Activated naive CD4-positive, alpha-beta T cell treated with anti-CD3 and anti-CD28 coated beads for 36 hours (primary cell): ENCODE results near the gene ACTL6B. TPM values are rescaled to one million over a fixed set of nuclear protein-coding genes. Genes with fewer than 3 reads are reported as not detected.
A peak's percentile ranks its signal among the peaks of the same experiment; 100 is the strongest.
"Not testable (repeated sequence)": the region's sequence is repeated elsewhere in the genome, so short reads cannot be mapped to it uniquely, and the experiment has no call there.

Experiments used
- CTCF ChIA-PET: fragments of 350-600 bp; sonication (Branson Sonifier 250); formaldehyde crosslinking; loops from one replicate; lab custom pipeline; 2021; ENCODE audit warnings: antibody characterized with exemption; lab: Charles Lee
- DNase-seq: peaks from one replicate; pipeline ENCODE4 v3.0.0-alpha.2; 2020
- H3K27ac Mint-ChIP-seq: one replicate; pipeline ENCODE4 v1.8.0; 2021; ENCODE audit warnings: mild to moderate bottlenecking, mixed read lengths
- H3K27me3 Mint-ChIP-seq: one replicate; pipeline ENCODE4 v1.8.0; 2021; ENCODE audit warnings: low read depth, mixed read lengths
- H3K36me3 Mint-ChIP-seq: one replicate; pipeline ENCODE4 v1.8.0; 2021; ENCODE audit warnings: low read depth, mixed read lengths
- H3K4me1 Mint-ChIP-seq: one replicate; pipeline ENCODE4 v1.8.0; 2021; ENCODE audit warnings: low read depth, mixed read lengths
- H3K4me3 Mint-ChIP-seq: one replicate; pipeline ENCODE4 v1.8.0; 2021; ENCODE audit warnings: mild to moderate bottlenecking, moderate library complexity, mixed read lengths
- H3K9me3 Mint-ChIP-seq: one replicate; pipeline ENCODE4 v1.8.0; 2021; ENCODE audit warnings: mixed read lengths
- intact Hi-C: fragments of 100-400 bp; cut with micrococcal nuclease; formaldehyde crosslinking; loops from one replicate; pipeline ENCODE4 v1.15.1; 2023
- total RNA-seq, 2 experiments: library from RNA; stranded (reverse); gene quantifications; one replicate each; pipeline ENCODE4 v1.2.3, GENCODE V29; 2021

ACTL6B gene
- total RNA-seq, 2 experiments from 2014 or later: not detected

GRCh38 chr7:100667331-100668068 lies 11.3 kb upstream of the ACTL6B start:
- Mint-ChIP-seq H3K36me3 (no peaks in the 10 kb centered on the region), H3K4me3 (no peak overlapping the region), H3K9me3 (no peaks in the 10 kb centered on the region), H3K27ac (no peak overlapping the region), H3K27me3 (no peaks in the 10 kb centered on the region), H3K4me1 (peaks cover under 1% of the 10 kb centered on the region)
- DNase-seq: no peak
- intact Hi-C loops: no loop called here
- CTCF ChIA-PET: no interaction called here

- H3K4me1 Mint-ChIP-seq: no peaks in the 10 kb centered on the region
- H3K9me3 Mint-ChIP-seq: no peaks in the 10 kb centered on the region
- CTCF ChIA-PET: interaction anchor here (1.4 to 1.5 kb wide), 2 partner anchors 27 to 33 kb away, joined by 3 to 5 read pairs; no protein-coding TSS in a partner anchor
- intact Hi-C loops: no loop called here
- no peaks in the 10 kb centered on the region for H3K36me3 Mint-ChIP-seq
- H3K4me3 Mint-ChIP-seq: no peak overlapping the region
- no peaks in the 10 kb centered on the region for H3K27me3 Mint-ChIP-seq
- no peak overlapping the region for H3K27ac Mint-ChIP-seq
- DNase-seq: no peak
Observed at GRCh38 chr7:100665168-100665726, 9.0 kb upstream of the ACTL6B start.

DNA sequence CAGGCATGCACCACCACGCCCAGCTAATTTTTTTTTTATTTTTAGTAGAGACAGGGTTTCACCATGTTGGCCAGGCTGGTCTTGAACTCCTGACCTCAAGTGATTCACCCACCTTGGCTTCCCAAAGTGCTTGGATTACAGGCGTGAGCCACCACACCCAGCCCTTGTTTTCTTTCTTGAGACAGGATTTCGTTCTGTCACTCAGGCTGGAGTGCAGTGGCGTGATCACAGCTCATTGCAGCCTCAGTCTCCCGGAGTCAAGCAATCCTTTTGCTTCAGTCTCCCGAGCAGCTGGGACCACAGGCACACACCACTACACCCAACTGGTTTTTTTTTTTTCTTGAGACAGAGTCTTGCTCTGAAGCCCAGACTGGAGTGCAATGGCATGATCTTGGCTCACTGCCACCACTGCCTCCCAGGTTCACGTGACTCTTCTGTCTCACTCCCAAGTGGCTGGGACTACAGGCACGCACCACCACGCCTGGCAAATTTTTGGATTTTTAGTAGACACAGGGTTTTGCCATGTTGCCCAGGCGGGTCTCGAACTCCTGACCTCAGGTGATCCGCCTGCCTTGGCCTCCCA lies 6.0 kb upstream of the ACTL6B start:
- H3K4me1 Mint-ChIP-seq, H3K27ac Mint-ChIP-seq, H3K36me3 Mint-ChIP-seq, H3K9me3 Mint-ChIP-seq, H3K27me3 Mint-ChIP-seq, intact Hi-C loops, CTCF ChIA-PET, DNase-seq, H3K4me3 Mint-ChIP-seq: not testable (repeated sequence)

GRCh38 chr7:100654908-100655831 lies 1.1 kb downstream of the ACTL6B start:
- H3K27me3 Mint-ChIP-seq: peaks cover 29% of the 10 kb centered on the region
- no peaks in the 10 kb centered on the region for H3K36me3 Mint-ChIP-seq
- H3K9me3 Mint-ChIP-seq: no peaks in the 10 kb centered on the region
- intact Hi-C loops: no loop called here
- H3K27ac Mint-ChIP-seq: no peak overlapping the region
- H3K4me3 Mint-ChIP-seq: no peak overlapping the region
- H3K4me1 Mint-ChIP-seq: peaks cover 1% of the 10 kb centered on the region
- DNase-seq: no peak
- CTCF ChIA-PET: interaction anchor here (0.6 kb wide), 2 partner anchors 12 to 14 kb away, joined by 3 read pairs; no protein-coding TSS in a partner anchor

DNA sequence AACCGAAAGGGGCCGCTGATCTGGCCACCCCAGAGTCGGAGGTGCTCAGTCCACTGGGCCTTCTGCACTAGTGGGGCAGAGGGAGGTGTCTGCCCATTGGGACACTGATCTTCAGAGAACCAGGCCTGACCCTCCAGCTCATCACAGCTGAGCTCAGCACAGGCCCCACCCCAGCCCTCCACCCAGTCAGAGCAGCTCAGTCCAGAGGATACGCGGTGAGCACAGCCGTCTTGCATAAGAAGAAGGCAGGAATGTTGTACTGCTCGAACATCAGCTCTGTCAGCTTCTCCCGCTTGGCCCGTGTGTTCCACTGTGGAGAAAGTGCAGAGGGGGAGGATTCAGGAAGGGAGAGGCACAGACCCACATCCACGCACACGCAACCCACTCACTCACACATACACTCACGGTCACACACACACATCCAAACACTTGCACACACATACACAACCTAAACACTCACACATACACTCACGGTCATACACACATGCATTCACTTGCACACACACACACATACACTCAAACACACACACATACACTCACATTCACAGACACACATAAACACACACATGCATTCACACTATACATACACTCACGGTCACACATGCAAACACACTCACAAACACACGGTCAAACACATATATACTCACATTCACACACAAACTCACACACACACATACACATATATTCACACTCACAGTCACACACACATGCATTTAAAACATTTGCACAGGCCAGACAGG lies 6.3 kb downstream of the ACTL6B start:
- Mint-ChIP-seq H3K27me3 (peaks cover 15% of the 10 kb centered on the region), H3K4me3 (no peak overlapping the region), H3K9me3 (no peaks in the 10 kb centered on the region), H3K36me3 (no peaks in the 10 kb centered on the region), H3K4me1 (peaks cover 1% of the 10 kb centered on the region), H3K27ac (no peak overlapping the region)
- intact Hi-C loops: no loop called here
- CTCF ChIA-PET: no interaction called here
- no peak for DNase-seq

DNA sequence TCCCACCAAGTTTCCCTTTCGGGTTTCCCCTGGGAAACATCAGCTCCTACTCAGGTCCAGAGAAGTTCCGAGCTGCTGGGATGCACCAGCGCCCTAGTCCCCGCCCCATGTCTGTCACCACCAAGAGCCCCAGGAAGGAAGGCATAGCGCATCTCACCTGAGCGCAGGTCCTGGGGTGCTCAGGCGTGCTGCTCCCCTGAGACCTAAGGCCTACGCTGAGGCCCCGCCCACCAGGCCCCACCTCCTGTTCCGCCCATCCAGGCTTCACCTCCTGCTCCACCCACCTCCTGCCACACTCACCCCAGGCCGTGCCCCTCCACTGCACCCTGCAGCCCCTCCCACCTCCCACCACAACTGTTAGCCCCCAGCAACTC lies 13.7 kb downstream of the ACTL6B start:
- no peak overlapping the region for H3K27ac Mint-ChIP-seq
- H3K27me3 Mint-ChIP-seq: no peaks in the 10 kb centered on the region
- H3K4me1 Mint-ChIP-seq: no peaks in the 10 kb centered on the region
- CTCF ChIA-PET: interaction anchor here (1.4 kb wide), 1 partner anchor 8 kb away, joined by 3 read pairs; no protein-coding TSS in a partner anchor
- no peaks in the 10 kb centered on the region for H3K9me3 Mint-ChIP-seq
- intact Hi-C loops: no loop called here
- peak; percentile 15 for DNase-seq
- H3K36me3 Mint-ChIP-seq: no peaks in the 10 kb centered on the region
- H3K4me3 Mint-ChIP-seq: no peak overlapping the region

- no peak for DNase-seq
- Mint-ChIP-seq H3K4me1 (no peaks in the 10 kb centered on the region), H3K4me3 (no peak overlapping the region), H3K27me3 (no peaks in the 10 kb centered on the region), H3K27ac (no peak overlapping the region), H3K36me3 (no peaks in the 10 kb centered on the region), H3K9me3 (no peaks in the 10 kb centered on the region)
- CTCF ChIA-PET: interaction anchor here (1.4 kb wide), 1 partner anchor 8 kb away, joined by 3 read pairs; no protein-coding TSS in a partner anchor
- intact Hi-C loops: no loop called here
Observed at GRCh38 chr7:100641860-100642533, 14.3 kb downstream of the ACTL6B start.

DNA sequence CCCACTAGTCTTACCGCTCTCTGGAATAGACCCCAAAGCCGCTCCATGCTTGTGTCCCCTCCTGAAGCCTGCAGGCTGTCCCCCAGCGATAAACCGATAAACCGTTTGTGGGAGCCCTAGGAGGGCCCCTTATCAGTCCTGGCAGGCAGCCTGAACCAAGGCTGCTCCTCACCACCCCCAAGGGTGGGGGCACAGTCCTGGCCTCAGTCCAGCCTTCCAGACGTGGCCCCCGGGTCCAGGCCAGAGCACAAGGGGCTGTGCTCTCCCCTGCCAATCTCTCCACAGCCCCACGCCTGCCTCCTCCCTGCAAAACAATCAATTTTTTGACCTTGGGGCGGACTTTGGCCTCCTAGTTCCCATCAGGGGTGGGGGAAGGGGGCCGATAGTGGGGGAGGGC lies 14.8 kb downstream of the ACTL6B start, which contains the start of gene TFR2:
TSS of gene TFR2 (minus strand) at position 90 of the 397 bp plus-strand sequence. CDS start at position 47, 43 bp downstream.
- no peaks in the 10 kb centered on the region for H3K36me3 Mint-ChIP-seq
- H3K9me3 Mint-ChIP-seq: no peaks in the 10 kb centered on the region
- no peak for DNase-seq
- H3K27ac Mint-ChIP-seq: no peak within 1 kb of the TSS
- no peaks in the 10 kb centered on the region for H3K27me3 Mint-ChIP-seq
- H3K4me1 Mint-ChIP-seq: no peaks in the 10 kb centered on the region
- no peak within 1 kb of the TSS for H3K4me3 Mint-ChIP-seq
- intact Hi-C loops: no loop called here
- CTCF ChIA-PET: no interaction called here

- H3K27ac Mint-ChIP-seq: no peak overlapping the region
- no peaks in the 10 kb centered on the region for H3K4me1 Mint-ChIP-seq
- H3K4me3 Mint-ChIP-seq: no peak overlapping the region
- no peaks in the 10 kb centered on the region for H3K27me3 Mint-ChIP-seq
- H3K9me3 Mint-ChIP-seq: no peaks in the 10 kb centered on the region
- H3K36me3 Mint-ChIP-seq: peaks cover 2% of the 10 kb centered on the region
- CTCF ChIA-PET: no interaction called here
- intact Hi-C loops: no loop called here
- no peak for DNase-seq
Observed at GRCh38 chr7:100640517-100641440, 15.5 kb downstream of the ACTL6B start.

- Mint-ChIP-seq H3K27ac (no peak overlapping the region), H3K4me3 (no peak overlapping the region), H3K36me3 (peaks cover 3% of the 10 kb centered on the region), H3K27me3 (no peaks in the 10 kb centered on the region), H3K9me3 (no peaks in the 10 kb centered on the region), H3K4me1 (no peaks in the 10 kb centered on the region)
- CTCF ChIA-PET: interaction anchor here (0.6 kb wide), 2 partner anchors 212 to 536 kb away, joined by 3 read pairs; partner anchors contain the start of gene SLC12A9
- intact Hi-C loops: no loop called here
- no peak for DNase-seq
Observed at GRCh38 chr7:100639995-100640516, 16.2 kb downstream of the ACTL6B start.
